Coronary artery (tissue), 2 donors: ENCODE results near the gene TGM2.
A peak's percentile ranks its signal among the peaks of the same experiment; 100 is the strongest.

Source experiments
- DNase-seq: peaks from one replicate; pipeline ENCODE4 v3.0.0-alpha.2; 2017; ENCODE audit warnings: low spot score
- H3K27ac ChIP-seq, 2 donors: fragments of 200-600 bp; sonication (generic); one replicate each; pipeline ENCODE4 v1.5.1; 2016 to 2019
- H3K4me3 ChIP-seq: fragments of 200-600 bp; sonication (generic); 2 replicates; pipeline ENCODE4 v1.5.1; 2016; ENCODE audit warnings: mild to moderate bottlenecking, moderate library complexity
- CTCF ChIP-seq: fragments of 200-600 bp; sonication (generic); IDR thresholded peaks from one replicate; pipeline ENCODE4 v1.5.1; 2019; ENCODE audit warnings: antibody characterized with exemption

TGM2 gene

DNA sequence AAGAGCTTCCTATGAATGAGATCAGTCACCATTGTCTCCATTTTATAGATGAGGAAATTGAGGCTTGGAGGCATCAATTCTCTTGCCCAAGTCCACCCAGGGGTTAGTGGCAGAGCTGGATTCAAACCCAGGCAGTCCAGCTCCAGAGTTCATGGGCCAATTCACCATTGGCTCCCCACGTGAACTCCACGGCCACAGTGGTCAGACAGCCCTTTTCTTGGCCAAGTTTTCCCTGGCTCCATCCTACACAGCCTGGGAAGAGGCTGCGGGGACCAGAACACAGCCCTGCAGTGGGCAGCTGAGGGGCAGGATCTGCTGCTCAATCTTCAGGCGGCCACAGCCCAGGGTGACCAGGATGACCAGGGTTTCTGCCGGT is 20.5 kb downstream of the TGM2 start:
- Histone ChIP-seq H3K4me3 (peak overlapping the region; percentile 18), H3K27ac (peak overlapping the region; percentile 86 to 89)
- no peak for TF ChIP-seq CTCF
- DNase-seq, result no peak

DNA sequence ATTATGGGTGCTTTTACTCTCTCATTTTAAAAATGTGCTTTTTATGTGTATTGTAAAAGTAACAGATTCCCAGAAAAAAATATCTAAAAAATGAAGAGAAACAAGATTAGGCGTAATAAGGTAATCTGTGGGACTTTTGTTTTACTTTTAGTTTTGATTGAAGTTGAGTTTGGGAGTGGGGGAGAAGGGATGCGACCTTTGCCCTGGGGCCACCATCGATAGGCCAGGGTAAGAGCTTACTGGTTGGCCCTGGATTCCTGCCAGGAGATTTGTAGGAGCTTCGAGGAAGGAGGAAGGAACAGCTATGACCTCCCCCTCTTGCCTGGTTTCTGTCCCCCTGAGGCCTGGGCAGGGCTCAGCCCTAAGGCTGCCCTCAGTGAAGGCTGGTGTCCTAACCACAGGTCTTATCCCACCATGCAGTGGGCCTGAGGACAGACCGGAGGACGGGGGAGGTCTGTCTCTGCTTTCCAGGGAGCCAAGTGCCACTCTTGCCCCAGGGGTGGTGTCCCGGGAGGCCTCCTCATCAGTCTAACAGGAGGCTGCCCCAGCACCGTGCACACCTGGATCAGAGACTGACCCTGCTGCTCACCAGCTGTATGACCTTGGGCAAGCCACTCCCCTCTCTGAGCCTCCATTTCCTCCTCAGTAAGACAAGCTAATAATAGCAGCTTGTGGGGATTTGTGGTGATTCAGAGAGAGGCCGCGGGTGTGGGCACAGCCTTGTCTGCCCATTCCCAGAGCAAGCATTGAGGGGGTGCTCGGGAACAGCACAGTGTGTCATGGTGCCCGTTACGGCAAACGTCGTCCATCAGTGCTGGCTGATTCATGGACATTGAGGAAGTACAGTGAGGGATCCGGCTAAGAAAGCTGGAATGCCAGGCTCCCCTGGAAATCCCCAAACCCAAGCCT is 21.2 kb downstream of the TGM2 start:
- no peak overlapping the region for H3K4me3 ChIP-seq
- DNase-seq, result peak; percentile 89

DNA sequence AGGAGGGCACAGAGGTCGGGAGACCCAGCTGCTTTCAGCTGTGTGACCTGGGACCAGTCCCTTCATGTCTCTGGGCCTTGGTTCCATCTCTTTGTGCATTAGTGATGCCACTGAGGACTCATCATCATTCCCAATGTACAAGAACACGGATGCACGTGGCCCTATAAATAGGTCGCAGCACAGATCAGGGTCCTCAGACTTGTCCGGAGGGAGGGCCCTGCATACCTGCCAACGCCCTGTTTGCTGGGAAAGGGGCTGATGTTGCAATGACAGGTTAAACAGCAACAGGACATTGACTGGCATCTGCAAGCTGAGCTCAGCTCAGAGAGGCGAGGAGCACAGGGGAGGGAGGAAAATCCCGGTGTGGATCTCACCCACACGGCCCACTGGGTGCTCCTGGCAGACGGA is 21.8 kb downstream of the TGM2 start:
- TF ChIP-seq CTCF, result no peak
- DNase-seq, result no peak
- Histone ChIP-seq H3K27ac (peak overlapping the region; percentile 86 to 89), H3K4me3 (no peak overlapping the region)

More for the DNA sequence above, 21.2 kb downstream of the TGM2 start:
- H3K27ac ChIP-seq, result peak overlapping the region; percentile 86 to 89
- no peak for TF ChIP-seq CTCF

- no peak for TF ChIP-seq CTCF
- H3K4me3 ChIP-seq, result no peak overlapping the region
- DNase-seq, result no peak
- H3K27ac ChIP-seq, result peak overlapping the region in 1 of 2 donors; percentile 89
These were observed 23.1 kb downstream of the TGM2 start for GRCh38 chr20:38141889-38142494.

- TF ChIP-seq CTCF, result no peak
- no peak for DNase-seq
These were observed 23.7 kb downstream of the TGM2 start for GRCh38 chr20:38141204-38141888.

DNA sequence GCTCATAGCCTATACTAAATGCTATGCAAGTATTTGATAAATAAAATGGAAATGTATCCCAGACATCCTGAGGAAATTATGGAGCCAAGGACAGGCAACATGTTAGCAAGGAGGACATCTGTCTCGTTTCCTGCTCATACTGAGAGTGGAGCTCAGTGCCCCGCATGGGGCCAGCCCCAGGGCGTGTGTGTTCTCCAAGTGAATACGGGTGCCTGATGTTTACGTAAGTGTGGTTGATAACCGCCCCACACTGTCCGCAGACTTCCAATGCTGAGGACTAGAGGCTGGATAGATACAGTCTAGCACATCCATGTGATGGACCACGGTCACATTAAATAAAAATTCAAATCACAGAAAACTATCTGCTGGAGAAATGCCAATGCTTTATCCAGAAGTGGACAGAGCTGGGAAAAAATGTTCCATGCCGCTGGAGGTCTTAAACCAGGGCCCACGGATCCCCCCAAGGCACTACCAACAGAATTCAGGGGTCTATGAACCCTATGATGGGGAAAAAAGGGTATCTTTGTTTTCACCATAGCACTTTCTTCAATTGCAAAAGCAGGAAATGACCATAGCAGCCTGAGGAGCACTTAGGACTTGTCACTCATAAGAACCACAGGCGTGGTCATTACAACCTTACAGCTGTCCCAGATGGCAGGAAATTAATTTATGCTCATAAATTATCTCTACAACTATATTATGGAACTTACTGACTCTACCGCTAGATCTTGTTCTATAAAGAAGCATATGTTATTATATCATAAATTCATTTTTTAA is 24.9 kb downstream of the TGM2 start:
- no peak overlapping the region for H3K4me3 ChIP-seq
- H3K27ac ChIP-seq, result peak overlapping the region; percentile 28 to 40
- peak; percentile 57 for DNase-seq
- TF ChIP-seq CTCF, result no peak

More at GRCh38 chr20:38141204-38141888, 23.7 kb downstream of the TGM2 start:
- Histone ChIP-seq H3K4me3 (no peak overlapping the region), H3K27ac (peak overlapping the region in 1 of 2 donors; percentile 89)
